Measurements from ENCODE around the gene LINS1. TPM values are rescaled to one million over a fixed set of nuclear protein-coding genes. Genes with fewer than 3 reads are reported as not detected.

LINS1 gene
- total and polyA plus RNA-seq, 3 experiments from 2014 or later = 29.6 to 46.1 (median 31.0) TPM

Other genes starting within 250 kb of the LINS1 start
- under 1 TPM; 0.16 to 0.24 TPM for gene CERS3, start 73.2 kb downstream of the LINS1 start, total RNA-seq
- not detected for gene CERS3, start 73.2 kb downstream of the LINS1 start, polyA plus RNA-seq
- gene ASB7, start 405 bp upstream of the LINS1 start, total RNA-seq = 10 to 100 TPM; 14.9 to 16.0 TPM
- 11.2 TPM for gene ASB7, start 405 bp upstream of the LINS1 start, polyA plus RNA-seq